PC-3 (cell line): Measurements from ENCODE around the gene C19orf47.

Experiments
- EZH2phosphoT487 ChIP-seq: fragments of 300-600 bp; sonication (generic); IDR thresholded peaks from 2 replicates; pipeline ENCODE4 v1.6.1; 2018; ENCODE audit warnings: mild to moderate bottlenecking, antibody characterized with exemption, low read length, borderline replicate concordance
- TF ChIP-seq, protein P1 (sequence below): fragments of 300-600 bp; sonication (generic); conservative IDR thresholded peaks from 2 replicates; pipeline ENCODE4 v1.5.1; 2017; ENCODE audit warnings: antibody characterized with exemption, low read depth, mild to moderate bottlenecking, low read length

DNA sequence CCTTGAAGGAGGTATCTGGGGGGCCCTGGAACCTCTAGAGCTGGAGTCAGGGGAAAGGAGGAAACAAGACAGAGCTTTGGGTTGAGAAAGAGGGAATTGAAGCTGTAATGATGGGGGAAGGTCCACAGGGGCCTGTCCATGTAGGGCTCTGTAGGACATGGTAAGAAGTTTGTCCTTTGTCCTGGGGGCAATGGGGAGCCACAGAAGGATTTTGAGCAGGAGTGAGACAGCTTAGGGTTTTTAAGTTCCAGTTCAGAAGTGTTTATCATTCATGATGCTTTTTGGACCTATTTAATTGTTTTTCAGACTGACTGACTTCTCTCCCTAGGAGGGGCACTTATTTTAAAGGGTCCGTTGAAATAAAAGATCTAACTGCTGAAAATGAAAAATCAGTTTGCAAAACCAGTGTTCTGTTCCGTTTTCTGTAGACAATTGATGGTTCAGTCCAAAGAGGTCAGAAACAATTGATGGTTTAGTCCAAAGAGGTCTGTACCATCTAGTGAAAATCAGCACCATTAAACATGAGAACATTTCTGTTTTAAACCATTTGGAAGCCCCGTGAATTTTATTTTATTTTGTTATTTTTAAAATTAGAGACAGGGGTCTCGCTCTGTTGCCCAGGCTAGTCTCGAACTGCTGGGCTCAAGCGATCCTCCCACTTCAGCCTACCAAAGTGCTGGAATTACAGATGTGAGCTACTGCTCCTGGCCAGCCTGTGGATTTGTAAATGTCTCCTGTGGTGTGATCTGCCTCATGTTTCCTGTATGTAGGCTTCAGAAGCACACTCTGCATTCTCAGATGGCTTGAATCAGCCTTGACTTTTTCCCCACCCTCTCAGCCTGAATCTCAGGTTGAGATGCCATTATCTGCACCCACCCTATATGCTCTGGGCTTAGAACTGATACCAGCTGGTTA lies 8.7 kb upstream of the C19orf47 start:
- TF ChIP-seq EZH2phosphoT487: no peak
- TF ChIP-seq, protein P1, sequence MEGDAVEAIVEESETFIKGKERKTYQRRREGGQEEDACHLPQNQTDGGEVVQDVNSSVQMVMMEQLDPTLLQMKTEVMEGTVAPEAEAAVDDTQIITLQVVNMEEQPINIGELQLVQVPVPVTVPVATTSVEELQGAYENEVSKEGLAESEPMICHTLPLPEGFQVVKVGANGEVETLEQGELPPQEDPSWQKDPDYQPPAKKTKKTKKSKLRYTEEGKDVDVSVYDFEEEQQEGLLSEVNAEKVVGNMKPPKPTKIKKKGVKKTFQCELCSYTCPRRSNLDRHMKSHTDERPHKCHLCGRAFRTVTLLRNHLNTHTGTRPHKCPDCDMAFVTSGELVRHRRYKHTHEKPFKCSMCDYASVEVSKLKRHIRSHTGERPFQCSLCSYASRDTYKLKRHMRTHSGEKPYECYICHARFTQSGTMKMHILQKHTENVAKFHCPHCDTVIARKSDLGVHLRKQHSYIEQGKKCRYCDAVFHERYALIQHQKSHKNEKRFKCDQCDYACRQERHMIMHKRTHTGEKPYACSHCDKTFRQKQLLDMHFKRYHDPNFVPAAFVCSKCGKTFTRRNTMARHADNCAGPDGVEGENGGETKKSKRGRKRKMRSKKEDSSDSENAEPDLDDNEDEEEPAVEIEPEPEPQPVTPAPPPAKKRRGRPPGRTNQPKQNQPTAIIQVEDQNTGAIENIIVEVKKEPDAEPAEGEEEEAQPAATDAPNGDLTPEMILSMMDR: no peak
